ENCODE measurements around the gene ITGA8.
A peak's percentile ranks its signal among the peaks of the same experiment; 100 is the strongest.
"Not testable (repeated sequence)": the region's sequence is repeated elsewhere in the genome, so short reads cannot be mapped to it uniquely, and the experiment has no call there.

ITGA8 gene

GRCh38 chr10:15620337-15620736 is 99.4 kb downstream of the ITGA8 start:
- no peak for DNase-seq

- no peak for DNase-seq
Observed at GRCh38 chr10:15609246-15609645, 110.5 kb downstream of the ITGA8 start.

DNA sequence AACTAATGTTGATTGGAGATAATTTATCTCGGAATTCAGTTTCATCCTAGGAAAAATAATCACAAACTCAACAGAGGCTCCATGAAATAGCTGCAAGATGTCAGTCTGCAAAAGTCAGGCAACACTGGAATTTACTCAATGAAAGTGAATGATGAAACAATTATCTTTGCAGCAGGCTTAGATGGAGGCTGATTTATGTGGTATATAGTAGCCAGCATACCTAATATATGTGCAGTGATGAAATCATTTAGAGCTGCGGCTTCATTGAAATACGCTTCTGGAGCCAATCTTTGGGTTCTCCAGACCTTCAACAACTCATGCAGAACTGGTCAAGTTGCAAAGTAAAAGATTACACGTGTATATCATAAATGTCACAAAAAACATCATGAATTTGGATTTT is 113.3 kb downstream of the ITGA8 start:
- DNase-seq, result no peak

- no peak for DNase-seq
Observed at GRCh38 chr10:15605740-15606369, 113.9 kb downstream of the ITGA8 start.

GRCh38 chr10:15603446-15604011 is 116.2 kb downstream of the ITGA8 start:
- DNase-seq, result no peak

DNA sequence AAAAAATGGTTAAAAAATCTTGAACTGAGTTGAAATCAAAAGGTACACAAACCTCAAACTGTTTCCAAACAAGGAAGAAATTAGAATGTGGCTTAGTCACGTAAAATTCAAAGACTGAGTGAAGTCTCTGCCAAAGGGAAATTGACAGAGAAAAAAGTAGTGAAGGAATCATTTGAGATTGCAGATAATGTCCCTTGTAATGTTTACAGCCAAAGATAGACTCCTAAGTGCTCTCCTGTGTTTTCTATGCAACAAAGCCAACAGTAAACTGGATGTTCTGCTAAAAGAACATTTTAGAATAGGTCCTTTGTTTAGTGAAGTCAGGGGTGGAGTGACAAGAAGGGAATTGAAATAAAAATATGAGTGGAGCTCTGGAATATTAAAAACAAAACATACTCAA is 117.9 kb downstream of the ITGA8 start:
- DNase-seq, result no peak

GRCh38 chr10:15595260-15595659 is 124.5 kb downstream of the ITGA8 start:
- no peak for DNase-seq

- DNase-seq, result no peak
Observed at GRCh38 chr10:15591937-15592336, 127.8 kb downstream of the ITGA8 start.

GRCh38 chr10:15591431-15591830 is 128.3 kb downstream of the ITGA8 start:
- no peak for DNase-seq

DNA sequence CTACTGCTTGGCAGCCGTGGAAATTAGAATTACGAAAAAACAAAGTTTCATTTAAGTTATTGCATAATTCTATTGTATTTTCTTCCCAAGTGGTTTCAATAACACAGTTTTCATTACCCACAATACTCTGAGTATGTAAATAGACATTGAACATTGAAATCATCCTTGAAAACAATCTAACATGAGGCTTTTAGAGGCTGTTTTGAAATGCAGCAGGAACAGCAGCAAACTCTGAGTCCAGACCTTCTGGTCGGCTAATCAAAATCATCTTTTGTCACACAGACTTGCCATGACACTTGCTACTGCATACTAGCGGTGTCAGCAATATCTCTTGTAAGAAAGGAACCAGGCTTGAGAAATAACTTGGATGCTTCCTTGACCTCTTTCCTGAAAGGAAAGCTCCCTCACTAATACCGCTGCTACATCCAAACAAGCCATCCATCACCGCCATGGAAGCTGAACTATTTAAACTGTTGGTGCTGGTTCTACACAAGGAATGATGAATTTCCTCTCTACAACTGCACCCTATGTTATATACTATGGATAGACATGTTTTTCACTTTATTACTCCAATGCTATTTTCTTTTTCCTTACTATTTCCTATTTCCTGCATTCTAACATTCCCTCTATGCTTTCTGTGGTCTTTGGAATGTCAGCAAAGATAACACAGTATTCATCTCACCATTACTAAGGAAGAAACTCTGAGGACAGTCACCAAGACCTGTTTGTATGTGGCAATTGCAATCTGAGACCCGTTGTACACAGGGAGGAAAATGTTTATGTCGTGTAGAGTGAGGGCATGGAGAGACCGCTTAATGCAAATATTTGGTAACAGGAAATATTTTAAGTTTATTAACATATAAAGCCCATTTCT is 130.8 kb downstream of the ITGA8 start:
- no peak for DNase-seq

DNA sequence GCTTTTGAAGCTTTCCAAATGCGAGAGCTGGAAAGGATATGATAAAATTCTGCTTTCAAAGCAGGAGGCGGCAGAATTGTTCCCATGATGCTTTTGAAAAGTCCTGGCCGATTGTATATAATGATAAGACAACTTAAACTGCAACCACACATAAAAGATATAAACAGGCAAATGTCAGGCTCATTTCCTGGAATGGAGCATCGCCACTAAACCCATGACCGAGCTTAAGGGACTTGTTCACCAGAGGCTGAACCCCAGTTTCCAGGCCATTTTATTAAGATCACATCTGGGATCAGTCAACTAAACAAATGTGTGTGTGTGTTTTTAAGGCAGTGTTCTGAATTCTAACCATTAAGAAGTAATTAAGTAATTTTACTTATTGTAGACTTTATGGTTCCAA is 131.6 kb downstream of the ITGA8 start:
- no peak for DNase-seq

GRCh38 chr10:15587271-15587670 is 132.5 kb downstream of the ITGA8 start:
- DNase-seq, result no peak

GRCh38 chr10:15585303-15585715 is 134.4 kb downstream of the ITGA8 start:
- DNase-seq, result peak in 36 of 51 donors; percentile 0 to 74 (median 24)

DNA sequence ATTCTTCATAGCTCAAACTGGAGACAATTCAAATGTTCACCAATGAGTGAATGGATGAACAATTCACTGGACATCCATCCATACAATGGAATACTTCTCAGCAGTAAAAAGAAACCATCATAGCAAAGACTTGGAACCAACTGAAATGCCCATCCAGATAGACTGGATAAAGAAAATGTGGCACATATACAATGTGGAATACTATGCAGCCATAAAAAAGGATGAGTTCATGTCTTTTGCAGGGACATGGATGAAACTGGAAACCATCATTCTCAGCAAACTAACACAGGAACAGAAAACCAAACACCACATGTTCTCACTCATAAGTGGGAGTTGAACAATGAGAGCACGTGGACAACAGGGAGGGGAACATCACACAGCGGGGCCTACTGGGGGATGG is 136.8 kb downstream of the ITGA8 start:
- DNase-seq, result not testable (repeated sequence)

GRCh38 chr10:15579605-15580004 is 140.1 kb downstream of the ITGA8 start:
- DNase-seq, result no peak

GRCh38 chr10:15572531-15573045 is 147.1 kb downstream of the ITGA8 start:
- no peak for DNase-seq

GRCh38 chr10:15571575-15571974 is 148.1 kb downstream of the ITGA8 start:
- DNase-seq, result peak in 7 of 51 donors; percentile 1 to 11 (median 6)

GRCh38 chr10:15570738-15571339 is 148.9 kb downstream of the ITGA8 start:
- DNase-seq, result no peak

DNA sequence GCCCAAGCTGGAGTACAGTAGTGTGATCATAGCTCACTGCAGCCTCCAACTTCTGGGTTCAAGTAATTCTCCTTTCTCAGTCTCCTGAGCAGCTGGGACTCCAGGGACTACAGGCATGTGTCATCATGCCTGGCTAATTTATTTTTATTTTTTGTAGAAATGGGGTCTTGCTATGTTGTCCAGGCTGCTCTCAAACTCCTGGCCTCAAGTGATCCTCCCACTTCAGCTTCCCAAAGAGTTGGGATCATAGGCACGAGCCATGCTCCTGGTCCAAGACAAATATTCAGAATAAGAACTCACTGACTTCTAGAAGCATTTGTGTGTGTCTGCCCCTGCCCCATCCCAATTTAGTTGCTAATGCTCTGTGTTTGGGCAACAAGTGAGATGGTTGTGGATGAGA is 151.8 kb downstream of the ITGA8 start:
- no peak for DNase-seq

DNA sequence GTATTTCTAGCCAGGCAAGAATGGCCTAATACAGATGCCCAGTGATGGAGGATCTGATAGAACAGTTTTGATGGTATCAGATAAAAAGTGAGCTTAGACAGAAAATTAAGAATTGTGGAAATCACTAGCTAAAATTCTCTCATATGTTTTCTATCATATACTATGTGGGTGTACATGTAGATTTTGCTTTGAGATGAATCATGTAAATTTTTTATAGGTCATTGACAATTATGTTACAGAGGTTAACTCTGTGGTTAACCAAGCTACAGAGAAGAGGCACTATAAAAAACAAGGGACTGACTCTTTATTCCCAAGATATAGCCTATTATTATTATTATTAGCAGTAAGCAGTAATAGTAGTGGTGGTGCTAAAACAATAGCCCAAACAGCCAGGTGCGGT is 156.5 kb downstream of the ITGA8 start:
- no peak for DNase-seq

DNA sequence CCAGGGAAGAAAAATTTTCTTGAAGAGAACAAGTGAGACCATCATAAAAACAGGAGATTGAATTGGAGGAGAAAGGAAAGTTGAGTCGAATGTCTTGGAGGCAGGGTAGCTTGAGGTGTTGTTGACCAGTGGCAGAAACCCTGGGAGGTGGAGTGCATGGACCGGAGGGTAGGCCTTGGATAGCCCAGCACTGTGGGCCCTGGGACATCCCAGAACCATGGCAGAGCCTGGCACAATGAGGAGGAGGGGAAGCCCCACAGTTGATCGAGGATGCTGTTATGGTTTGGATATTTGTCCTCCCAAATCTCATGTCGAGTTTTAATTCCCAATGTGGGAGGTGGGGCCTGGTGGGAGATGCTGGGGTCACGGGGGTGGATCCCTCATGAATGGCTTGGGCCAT is 157.1 kb downstream of the ITGA8 start:
- DNase-seq, result no peak

- DNase-seq, result no peak
Observed at GRCh38 chr10:15562116-15562515, 157.6 kb downstream of the ITGA8 start.

Measured in hypothalamus (tissue), 51 donors.